GM04503 (cell line): ENCODE results near the gene CD244.
"Not testable (repeated sequence)": the region's sequence is repeated elsewhere in the genome, so short reads cannot be mapped to it uniquely, and the experiment has no call there.

Source experiments
- DNase-seq: peaks from one replicate; pipeline ENCODE4 v3.0.0-alpha.2; 2012; ENCODE audit warnings: low read depth

The CD244 gene

GRCh38 chr1:160862203-160863060 lies at the start of gene CD244:
Gene CD244, minus strand, starts transcription at chr1:160862887. Its CDS starts 210 bp downstream, at chr1:160862677.
- DNase-seq = no peak

- no peak for DNase-seq
Observed at GRCh38 chr1:160911925-160912324, 49.2 kb upstream of the CD244 start.

- no peak for DNase-seq
Observed at GRCh38 chr1:160911441-160911840, 48.8 kb upstream of the CD244 start.

- DNase-seq = no peak
Observed at GRCh38 chr1:160910170-160910750, 47.6 kb upstream of the CD244 start.

DNA sequence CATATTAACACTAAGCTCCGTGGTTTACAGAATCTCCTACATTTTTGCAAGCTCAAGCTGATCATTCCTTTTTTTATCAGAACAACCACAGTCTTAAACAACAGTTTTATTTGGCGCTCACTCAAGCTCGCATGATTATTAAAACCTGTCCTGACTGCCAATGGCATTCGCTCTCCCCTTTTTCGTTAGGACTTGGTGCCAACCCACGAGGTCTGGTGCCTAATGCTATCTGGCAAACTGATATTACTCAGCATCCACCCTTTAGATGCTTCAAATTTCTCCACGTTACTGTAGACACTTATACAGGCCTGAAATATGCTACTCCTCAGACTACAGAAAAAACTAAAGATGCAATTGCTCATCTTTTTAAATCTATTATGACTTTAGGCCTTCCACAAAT lies 45.3 kb upstream of the CD244 start:
- no peak for DNase-seq

DNA sequence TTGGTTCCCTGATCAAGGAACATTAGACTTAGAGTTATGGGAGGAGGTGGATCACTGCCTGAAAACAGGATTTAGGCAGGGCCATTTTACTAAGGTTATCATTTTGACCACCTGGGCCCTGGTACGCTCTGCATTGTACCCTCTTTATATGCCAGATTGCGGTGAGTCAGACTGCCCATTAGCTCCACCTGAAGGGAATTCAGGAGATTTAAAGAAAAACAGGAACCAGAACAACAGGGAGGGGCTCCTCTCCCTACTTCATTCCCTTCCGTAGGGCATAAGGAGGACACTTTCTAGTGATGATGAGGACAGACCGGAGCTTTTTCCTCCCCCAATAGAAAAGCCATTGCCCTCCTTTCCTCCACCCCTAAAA lies 42.9 kb upstream of the CD244 start:
- DNase-seq = no peak

DNA sequence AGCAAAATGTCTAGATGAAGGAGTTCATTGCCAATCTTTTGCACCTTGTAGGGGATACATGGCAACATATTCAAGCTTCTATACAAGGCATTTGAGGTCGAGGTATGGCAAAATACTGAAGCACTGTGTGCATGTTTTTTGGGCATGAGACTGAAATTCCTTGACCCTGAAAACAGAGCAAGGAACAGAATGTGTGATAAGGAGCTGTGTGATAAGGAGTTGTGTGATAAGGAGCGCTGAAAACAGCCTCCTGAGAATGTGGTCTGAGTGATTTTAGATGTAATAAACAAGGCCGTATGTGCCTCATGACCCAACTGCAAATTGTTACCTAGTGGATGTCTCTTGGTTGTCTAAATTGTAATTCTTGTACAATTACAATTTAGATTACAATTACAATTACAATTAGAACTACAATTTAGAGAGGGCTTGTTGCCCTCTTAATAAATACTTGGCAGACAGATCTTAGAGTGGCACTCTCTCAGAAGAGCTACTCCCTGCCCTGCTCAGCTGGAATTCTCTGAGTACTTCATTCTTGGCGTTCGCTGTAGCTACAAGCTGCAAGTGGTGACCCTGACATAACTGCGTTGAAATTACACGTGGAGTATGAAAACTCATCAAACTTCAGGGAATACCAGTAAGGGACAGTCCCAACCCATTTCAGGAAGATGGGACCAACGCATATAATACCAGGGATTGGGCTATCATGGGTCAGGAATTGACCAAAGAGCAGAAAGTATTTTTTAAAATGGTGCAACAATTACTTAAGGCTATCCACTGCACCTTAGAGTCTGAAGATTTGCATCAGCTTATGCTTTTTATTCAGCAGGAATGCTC lies 42.3 kb upstream of the CD244 start:
- no peak for DNase-seq

GRCh38 chr1:160902251-160902650 lies 39.6 kb upstream of the CD244 start:
- not testable (repeated sequence) for DNase-seq

- DNase-seq = no peak
Observed at GRCh38 chr1:160901768-160902167, 39.1 kb upstream of the CD244 start.

- DNase-seq = not testable (repeated sequence)
Observed at GRCh38 chr1:160900683-160901082, 38.0 kb upstream of the CD244 start.

GRCh38 chr1:160894368-160895135 lies 31.9 kb upstream of the CD244 start:
- not testable (repeated sequence) for DNase-seq

- no peak for DNase-seq
Observed at GRCh38 chr1:160891474-160891873, 28.8 kb upstream of the CD244 start.

GRCh38 chr1:160888926-160889325 lies 26.2 kb upstream of the CD244 start:
- no peak for DNase-seq

GRCh38 chr1:160887071-160887470 lies 24.4 kb upstream of the CD244 start:
- DNase-seq = no peak

DNA sequence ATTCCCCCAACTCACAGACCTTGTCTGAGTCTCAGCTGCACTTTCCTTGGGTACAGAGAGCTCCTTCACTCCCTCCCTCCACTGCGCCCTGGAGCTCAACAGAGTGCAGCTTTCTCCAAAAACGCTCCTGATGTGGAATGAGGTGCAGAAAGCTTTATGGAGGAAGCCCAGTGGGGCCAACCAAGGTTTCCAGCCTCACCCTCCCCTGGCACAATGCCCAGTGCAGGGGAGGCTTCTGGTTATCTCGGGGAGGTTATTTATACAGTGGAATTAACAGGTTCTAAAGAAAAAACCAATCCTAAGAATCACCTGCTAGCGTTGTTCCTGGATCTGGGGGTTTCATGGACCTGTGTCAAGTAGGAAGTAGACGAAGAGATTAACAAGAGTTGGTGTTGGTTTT lies 22.4 kb upstream of the CD244 start, which contains the start of gene ITLN1:
ITLN1 (minus strand) TSS at position 139 of the 400 bp plus-strand sequence. CDS start 303 bp downstream, outside the sequence.
- no peak for DNase-seq

DNA sequence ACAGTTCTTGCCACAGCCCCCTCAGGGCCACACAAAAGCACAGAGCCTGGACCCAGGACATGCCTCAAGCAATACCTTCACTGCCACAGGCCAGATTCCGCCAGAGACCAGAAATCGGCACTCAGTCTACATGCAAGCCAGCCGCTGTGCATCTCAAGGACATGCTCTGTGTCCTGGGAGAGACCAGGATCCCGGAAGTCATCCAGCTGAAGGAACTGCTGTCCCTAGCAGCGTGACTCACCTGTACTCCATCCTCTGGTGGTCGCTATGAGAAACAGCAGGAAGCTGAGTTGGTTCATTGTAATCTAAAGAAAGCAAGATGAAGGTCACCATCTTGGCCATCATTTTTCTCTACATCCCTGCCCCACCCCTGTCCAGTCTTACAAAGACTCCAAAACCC lies 21.9 kb upstream of the CD244 start:
- DNase-seq = no peak

DNA sequence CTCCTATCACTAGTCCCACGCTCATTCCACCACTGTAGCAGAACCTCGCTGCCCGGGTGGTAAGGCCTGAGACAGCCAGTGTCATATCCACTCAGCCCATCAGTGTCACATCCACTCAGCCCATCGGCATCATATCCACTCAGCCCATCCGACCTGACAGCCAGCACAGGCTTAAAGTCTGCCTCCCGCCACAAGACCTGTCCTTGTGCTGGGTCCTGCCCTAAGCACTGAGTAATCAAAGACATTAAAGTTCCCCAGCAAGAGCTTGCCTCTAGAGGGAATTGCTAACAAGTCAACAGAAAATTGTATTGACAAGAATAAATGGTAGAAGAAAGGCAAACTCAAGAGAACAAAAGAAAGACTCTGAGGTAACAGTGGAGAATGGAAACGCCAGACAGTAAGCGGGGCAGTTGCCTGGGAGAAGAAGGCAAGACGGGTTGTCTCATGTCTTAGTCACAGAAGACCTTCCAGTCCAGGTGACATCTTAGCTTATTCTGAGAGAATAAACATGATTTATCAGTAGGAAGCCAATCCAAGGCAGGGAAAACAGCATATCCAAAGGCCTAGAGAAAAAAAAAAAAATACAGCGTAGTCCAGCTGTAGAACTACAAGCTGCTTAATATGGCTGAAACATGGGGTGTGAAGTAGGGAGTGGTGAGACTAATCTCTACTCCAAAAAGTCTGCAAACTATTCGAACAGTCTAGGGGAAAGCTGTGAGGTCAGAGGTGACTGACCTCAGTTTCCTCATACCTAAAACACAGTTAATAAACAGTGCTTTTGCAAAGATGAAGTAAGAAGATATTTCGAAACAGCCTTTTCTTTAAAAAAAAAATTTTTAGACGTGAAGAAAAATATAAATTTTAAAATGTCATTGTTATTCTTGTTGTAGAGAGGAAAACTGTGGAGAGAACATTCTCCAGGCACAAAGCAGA lies 21.2 kb upstream of the CD244 start:
- no peak for DNase-seq

DNA sequence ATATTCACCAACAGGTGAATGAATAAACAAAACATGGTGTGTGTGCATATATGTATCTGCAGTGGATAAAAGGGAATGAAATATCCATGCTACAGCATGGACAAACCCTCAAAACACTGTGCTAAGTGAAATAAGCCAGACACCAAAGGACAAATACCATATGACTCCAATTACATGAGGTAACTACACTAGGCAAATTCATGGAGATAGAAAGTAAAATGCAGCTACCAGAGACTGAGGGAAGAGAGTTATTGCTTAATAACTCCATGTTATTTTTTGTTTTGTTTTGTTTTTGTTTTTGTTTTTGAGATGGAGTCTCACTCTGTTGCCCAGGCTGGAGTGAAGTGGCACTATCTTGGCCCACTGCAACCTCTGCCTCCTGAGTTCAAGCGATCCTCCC lies 19.9 kb upstream of the CD244 start:
- DNase-seq = no peak

DNA sequence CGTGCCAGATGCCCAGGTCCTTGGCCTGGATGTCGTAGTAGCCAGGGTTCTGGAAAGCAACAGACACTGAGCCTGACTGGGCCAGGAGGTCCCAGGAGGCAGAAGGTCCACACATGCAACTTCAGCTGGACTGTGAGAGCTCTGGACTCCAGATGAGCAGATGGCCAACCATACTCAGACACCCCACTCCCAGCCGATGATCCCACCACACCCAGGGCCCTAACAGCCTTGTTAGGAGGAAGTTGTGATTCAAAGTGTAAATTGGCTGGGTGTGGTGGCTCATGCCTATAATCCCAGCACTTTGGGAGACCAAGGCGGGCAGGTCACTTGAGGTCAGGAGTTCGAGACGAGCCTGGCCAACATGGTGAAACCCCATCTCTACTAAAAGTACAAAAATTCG lies 18.6 kb upstream of the CD244 start:
- not testable (repeated sequence) for DNase-seq

DNA sequence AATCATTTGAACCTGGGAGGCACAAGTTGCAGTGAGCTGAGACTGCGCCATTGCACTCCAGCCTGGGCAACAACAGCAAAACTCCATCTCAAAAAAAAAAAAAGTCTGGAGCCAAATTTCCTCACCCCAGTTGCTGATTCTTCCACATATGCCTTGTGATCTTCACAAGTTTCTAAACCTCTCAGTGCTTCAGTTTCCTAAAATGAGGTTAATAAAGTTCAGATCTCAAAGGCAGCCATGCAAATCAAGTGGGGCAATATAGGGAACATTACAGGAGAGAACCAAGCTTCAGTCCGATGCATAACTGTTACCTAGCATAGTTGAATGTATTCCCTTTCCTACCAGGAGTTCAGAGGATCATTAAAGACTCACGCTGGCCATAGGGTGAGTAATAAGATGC lies 17.5 kb upstream of the CD244 start:
- no peak for DNase-seq

DNA sequence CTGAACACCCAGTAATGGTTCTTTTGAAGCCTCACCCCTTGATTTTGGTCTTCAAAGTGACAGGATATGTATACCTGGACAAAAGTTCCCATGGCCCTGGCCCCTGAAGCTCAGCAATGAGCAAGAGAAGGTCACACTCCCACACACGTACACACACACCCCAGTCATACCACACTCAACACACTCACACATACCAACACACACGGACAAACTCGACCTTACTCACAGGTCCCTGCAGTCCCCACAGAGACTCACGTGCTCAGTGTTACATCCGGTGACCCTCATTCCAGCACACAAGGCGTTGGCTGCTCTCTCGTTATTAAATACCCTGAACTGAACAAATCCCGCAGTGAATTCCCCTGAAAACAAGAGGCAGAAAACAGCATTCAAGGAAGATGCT lies 16.4 kb upstream of the CD244 start:
- no peak for DNase-seq
